Stimulated activated CD4-positive, alpha-beta T cell treated with anti-CD3 and anti-CD28 coated beads, TNF-alpha, amount 100 ng/mL, for 48 hours (primary cell): ENCODE results near the gene RFX2.
A peak's percentile ranks its signal among the peaks of the same experiment; 100 is the strongest.
"Not testable (repeated sequence)": the region's sequence is repeated elsewhere in the genome, so short reads cannot be mapped to it uniquely, and the experiment has no call there.

ENCODE experiments used
- DNase-seq, 3 donors: peaks; one replicate each; pipeline ENCODE4 v3.0.0-alpha.2; 2020; ENCODE audit warnings: low read depth in 3 of 3

Gene RFX2

GRCh38 chr19:6074709-6075403 lies 35.4 kb downstream of the RFX2 start:
- no peak for DNase-seq

GRCh38 chr19:6073858-6074708 lies 36.2 kb downstream of the RFX2 start:
- no peak for DNase-seq

GRCh38 chr19:6073233-6073632 lies 37.1 kb downstream of the RFX2 start:
- not testable (repeated sequence) for DNase-seq

GRCh38 chr19:6071875-6072274 lies 38.4 kb downstream of the RFX2 start:
- no peak for DNase-seq

GRCh38 chr19:6070720-6071485 lies 39.4 kb downstream of the RFX2 start:
- DNase-seq: no peak

GRCh38 chr19:6070207-6070681 lies 40.1 kb downstream of the RFX2 start:
- no peak for DNase-seq

GRCh38 chr19:6069268-6069791 lies 41.0 kb downstream of the RFX2 start:
- DNase-seq: no peak

- DNase-seq: no peak
These were observed 41.6 kb downstream of the RFX2 start for GRCh38 chr19:6068711-6069110.

- no peak for DNase-seq
These were observed 42.3 kb downstream of the RFX2 start for GRCh38 chr19:6067975-6068374.

- no peak for DNase-seq
These were observed 43.3 kb downstream of the RFX2 start for GRCh38 chr19:6066661-6067646.

GRCh38 chr19:6065685-6066374 lies 44.5 kb downstream of the RFX2 start:
- peak in 2 of 3 donors; percentile 23 to 28 for DNase-seq

GRCh38 chr19:6064336-6065073 lies 45.8 kb downstream of the RFX2 start:
- DNase-seq: no peak

GRCh38 chr19:6063576-6064335 lies 46.5 kb downstream of the RFX2 start:
- DNase-seq: no peak

GRCh38 chr19:6062961-6063575 lies 47.2 kb downstream of the RFX2 start:
- DNase-seq: no peak

GRCh38 chr19:6062274-6062673 lies 48.0 kb downstream of the RFX2 start:
- peak in 1 of 3 donors; percentile 20 for DNase-seq

- DNase-seq: no peak
These were observed 48.7 kb downstream of the RFX2 start for GRCh38 chr19:6061376-6062130.

- DNase-seq: peak in 1 of 3 donors; percentile 19
These were observed 49.5 kb downstream of the RFX2 start for GRCh38 chr19:6060600-6061375.
